ENCODE measurements around the gene PAXX. TPM values are rescaled to one million over a fixed set of nuclear protein-coding genes. Genes with fewer than 3 reads are reported as not detected.

The PAXX gene
- total RNA-seq, 1 donor from 2014 or later = 19.8 TPM

- peaks cover 30% of the 10 kb centered on the region for H3K4me1 ChIP-seq
- no peak for DNase-seq
- no peaks in the 10 kb centered on the region for H3K9me3 ChIP-seq (replicated peaks)
- no peak for TF ChIP-seq CTCF (IDR thresholded peaks at IDR 0.05; ENCODE audit: borderline replicate concordance)
- no peak overlapping the region for H3K27ac ChIP-seq (replicated peaks)
- H3K4me3 ChIP-seq = no peak overlapping the region
- H3K27me3 ChIP-seq (ENCODE audit: low read depth) = no peaks in the 10 kb centered on the region
- intact Hi-C loops (cut with micrococcal nuclease) = no loop called here
- no peaks in the 10 kb centered on the region for H3K36me3 ChIP-seq
These were observed 33.0 kb upstream of the PAXX start for GRCh38 chr9:136958898-136959850.

GRCh38 chr9:136960212-136960937 lies 31.8 kb upstream of the PAXX start:
- Histone ChIP-seq H3K36me3 (no peaks in the 10 kb centered on the region), H3K4me3 (no peak overlapping the region), H3K27ac (replicated peaks) (no peak overlapping the region), H3K9me3 (replicated peaks) (no peaks in the 10 kb centered on the region), H3K4me1 (peaks cover 36% of the 10 kb centered on the region), H3K27me3 (ENCODE audit: low read depth) (no peaks in the 10 kb centered on the region)
- DNase-seq = no peak
- intact Hi-C loops (cut with micrococcal nuclease) = no loop called here
- no peak for TF ChIP-seq CTCF (IDR thresholded peaks at IDR 0.05; ENCODE audit: borderline replicate concordance)

- H3K27ac ChIP-seq (replicated peaks) = peak overlapping the region; percentile 64
- no peak overlapping the region for H3K4me3 ChIP-seq
- peaks cover 39% of the 10 kb centered on the region for H3K4me1 ChIP-seq
- intact Hi-C loops (cut with micrococcal nuclease) = no loop called here
- no peaks in the 10 kb centered on the region for H3K9me3 ChIP-seq (replicated peaks)
- TF ChIP-seq CTCF (IDR thresholded peaks at IDR 0.05; ENCODE audit: borderline replicate concordance) = no peak
- no peak for DNase-seq
- no peaks in the 10 kb centered on the region for H3K36me3 ChIP-seq
- no peaks in the 10 kb centered on the region for H3K27me3 ChIP-seq (ENCODE audit: low read depth)
These were observed 31.3 kb upstream of the PAXX start for GRCh38 chr9:136960938-136961275.

GRCh38 chr9:136961279-136962065 lies 30.8 kb upstream of the PAXX start:
- no peak overlapping the region for H3K4me3 ChIP-seq

More at GRCh38 chr9:136961279-136962065, 30.8 kb upstream of the PAXX start:
- intact Hi-C loops (cut with micrococcal nuclease) = no loop called here
- Histone ChIP-seq H3K4me1 (peaks cover 45% of the 10 kb centered on the region), H3K27ac (replicated peaks) (peak overlapping the region; percentile 64), H3K36me3 (no peaks in the 10 kb centered on the region), H3K27me3 (ENCODE audit: low read depth) (no peaks in the 10 kb centered on the region), H3K9me3 (replicated peaks) (no peaks in the 10 kb centered on the region)
- DNase-seq = peak; percentile 63
- TF ChIP-seq CTCF (IDR thresholded peaks at IDR 0.05; ENCODE audit: borderline replicate concordance) = no peak

All from left ventricle myocardium inferior (tissue), 1 donor.